Activated CD4-positive, alpha-beta T cell treated with anti-CD3 and anti-CD28 coated beads for 24 hours (primary cell): ENCODE results near the gene FAM200B.
"Not testable (repeated sequence)": the region's sequence is repeated elsewhere in the genome, so short reads cannot be mapped to it uniquely, and the experiment has no call there.

Experiments used
- DNase-seq, 2 donors: peaks; one replicate each; pipeline ENCODE4 v3.0.0-alpha.2; 2020; ENCODE audit warnings: low read depth in 2 of 2

FAM200B gene

DNA sequence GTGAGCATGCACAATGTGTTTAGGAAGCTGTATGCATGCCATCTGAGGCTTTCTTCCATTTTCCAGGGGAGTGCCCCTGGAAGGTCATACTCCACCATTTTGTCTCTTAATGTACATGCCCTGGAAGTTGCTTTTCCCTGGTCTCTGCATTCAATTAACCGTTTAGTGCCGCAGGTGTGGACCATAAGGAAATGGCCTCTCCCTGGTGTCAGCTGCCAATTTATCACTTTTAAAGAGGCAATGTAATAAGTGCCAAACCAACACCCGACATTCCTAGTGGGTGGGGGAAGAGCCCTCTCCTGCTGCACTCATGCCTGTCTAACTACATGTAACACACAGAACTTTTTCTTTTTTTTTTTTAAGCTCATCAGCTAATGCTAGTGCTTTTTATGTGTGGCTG is 14.1 kb downstream of the FAM200B start:
- no peak for DNase-seq

- no peak for DNase-seq
These were observed 15.2 kb downstream of the FAM200B start for GRCh38 chr4:15696866-15697265.

GRCh38 chr4:15702941-15703403 is 21.3 kb downstream of the FAM200B start, which contains the start of gene BST1:
Gene BST1 (plus strand): TSS chr4:15703065. CDS start chr4:15703145, 80 bp downstream.
- peak; percentile 13 to 39 for DNase-seq

DNA sequence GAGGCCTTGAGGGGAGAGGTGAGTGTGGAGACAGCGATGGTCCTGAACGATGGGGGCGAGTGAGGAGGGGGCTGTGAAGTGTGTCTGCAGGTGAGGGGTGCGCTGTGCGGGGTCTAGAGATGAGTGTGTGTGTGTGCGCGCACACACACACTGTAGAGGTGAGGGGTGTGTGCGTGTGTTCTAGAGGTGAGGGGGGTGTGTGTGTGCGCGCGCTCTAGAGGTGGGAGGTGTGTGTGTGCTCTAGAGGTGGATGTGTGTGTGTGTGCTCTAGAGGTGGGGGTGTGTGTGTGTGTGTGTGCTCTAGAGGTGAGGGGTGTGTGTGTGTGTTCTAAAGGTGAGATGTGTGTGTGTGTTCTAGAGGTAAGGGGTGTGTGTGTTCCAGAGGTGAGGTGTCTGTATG is 21.8 kb downstream of the FAM200B start:
- no peak for DNase-seq

DNA sequence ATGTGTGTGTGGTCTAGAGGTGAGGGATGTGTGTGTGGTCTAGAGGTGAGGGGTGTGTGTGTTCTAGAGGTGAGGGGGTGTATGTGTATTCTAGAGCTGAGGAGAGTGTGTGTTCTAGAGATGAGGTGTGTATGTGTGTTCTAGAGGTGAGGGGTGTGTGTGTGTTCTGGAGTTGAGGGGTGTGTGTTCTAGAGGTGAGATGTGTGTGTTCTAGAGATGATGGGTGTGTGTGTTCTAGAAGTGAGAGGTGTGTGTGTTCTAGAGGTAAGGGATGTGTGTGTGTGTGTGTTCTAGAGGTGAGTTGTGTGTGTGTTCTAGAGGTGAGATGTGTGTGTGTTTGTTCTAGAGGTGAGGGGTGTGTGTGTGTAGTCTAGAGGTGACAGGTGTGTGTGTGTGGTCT is 22.5 kb downstream of the FAM200B start:
- DNase-seq: no peak

- no peak for DNase-seq
These were observed 25.2 kb downstream of the FAM200B start for GRCh38 chr4:15706646-15707362.

GRCh38 chr4:15707363-15707715 is 25.7 kb downstream of the FAM200B start:
- DNase-seq: no peak

DNA sequence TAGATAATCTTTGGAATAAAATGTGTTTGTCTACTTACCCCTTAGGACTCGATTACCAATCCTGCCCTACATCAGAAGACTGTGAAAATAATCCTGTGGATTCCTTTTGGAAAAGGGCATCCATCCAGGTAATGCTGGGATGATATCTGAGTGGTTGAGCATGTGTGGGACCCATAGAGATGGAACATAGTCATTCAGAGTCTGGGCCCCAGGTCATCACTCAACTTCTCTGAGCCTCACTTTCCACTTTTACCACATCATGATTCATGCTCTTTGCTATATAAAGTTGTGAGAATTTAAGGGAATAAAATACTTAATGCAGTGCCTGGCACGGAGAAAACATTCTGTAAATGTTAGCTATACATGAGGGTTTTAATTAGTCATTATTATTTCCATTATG is 30.1 kb downstream of the FAM200B start:
- DNase-seq: no peak

GRCh38 chr4:15712214-15712613 is 30.6 kb downstream of the FAM200B start:
- DNase-seq: no peak

GRCh38 chr4:15714141-15714540 is 32.5 kb downstream of the FAM200B start:
- DNase-seq: no peak

DNA sequence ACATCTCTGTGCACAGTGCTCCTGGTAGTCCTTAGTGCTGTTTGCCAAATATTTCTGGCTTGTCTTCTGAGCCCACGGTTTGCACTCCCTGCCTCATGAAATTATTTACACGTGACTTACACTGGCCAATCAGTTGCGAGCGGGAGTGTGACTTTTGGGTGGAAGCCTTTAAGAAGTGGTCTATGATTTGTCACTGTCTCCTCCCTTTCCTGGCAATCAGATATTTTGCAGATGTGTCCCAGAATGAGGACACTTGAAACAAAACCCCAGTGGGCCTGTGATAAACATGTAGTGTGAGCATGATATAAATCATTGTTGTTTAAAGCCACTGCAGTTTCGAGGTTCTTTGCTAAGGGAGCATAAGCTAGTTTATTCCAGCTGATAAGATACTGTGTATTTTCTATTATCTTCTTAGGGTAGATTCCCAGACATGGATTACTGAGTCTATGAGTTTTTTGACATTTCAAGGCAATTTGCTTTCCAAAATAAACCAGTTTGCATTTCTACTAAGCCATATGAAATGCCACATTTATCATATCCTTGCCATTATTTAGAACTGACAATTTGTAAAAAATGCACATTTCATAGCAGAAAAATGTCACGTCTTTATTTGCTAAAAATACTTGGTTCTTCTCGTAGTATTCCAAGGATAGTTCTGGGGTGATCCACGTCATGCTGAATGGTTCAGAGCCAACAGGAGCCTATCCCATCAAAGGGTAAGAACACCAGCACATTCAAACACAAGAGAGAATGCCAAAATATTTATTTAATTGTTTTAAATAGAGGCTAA is 33.2 kb downstream of the FAM200B start:
- no peak for DNase-seq

DNA sequence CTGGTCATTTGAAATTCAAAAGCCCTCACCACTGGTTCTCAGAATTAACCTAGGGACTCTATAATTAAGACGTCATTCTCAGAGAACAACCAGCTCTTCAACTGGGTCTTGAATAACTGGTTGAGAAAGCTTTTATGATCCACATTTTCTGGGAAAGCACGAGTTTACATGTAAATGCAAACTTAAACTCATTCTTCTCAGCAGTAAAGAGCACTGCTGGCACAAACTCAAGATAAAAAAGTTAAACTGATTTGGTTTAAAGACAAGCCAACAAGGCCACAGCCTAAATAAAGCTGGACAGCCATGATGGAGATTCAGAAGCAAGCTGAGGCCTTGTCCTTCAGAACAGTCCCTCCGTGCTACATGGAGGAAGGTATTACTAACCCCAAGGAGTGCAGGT is 34.5 kb downstream of the FAM200B start:
- no peak for DNase-seq

- DNase-seq: no peak
These were observed 35.5 kb downstream of the FAM200B start for GRCh38 chr4:15717086-15717485.

DNA sequence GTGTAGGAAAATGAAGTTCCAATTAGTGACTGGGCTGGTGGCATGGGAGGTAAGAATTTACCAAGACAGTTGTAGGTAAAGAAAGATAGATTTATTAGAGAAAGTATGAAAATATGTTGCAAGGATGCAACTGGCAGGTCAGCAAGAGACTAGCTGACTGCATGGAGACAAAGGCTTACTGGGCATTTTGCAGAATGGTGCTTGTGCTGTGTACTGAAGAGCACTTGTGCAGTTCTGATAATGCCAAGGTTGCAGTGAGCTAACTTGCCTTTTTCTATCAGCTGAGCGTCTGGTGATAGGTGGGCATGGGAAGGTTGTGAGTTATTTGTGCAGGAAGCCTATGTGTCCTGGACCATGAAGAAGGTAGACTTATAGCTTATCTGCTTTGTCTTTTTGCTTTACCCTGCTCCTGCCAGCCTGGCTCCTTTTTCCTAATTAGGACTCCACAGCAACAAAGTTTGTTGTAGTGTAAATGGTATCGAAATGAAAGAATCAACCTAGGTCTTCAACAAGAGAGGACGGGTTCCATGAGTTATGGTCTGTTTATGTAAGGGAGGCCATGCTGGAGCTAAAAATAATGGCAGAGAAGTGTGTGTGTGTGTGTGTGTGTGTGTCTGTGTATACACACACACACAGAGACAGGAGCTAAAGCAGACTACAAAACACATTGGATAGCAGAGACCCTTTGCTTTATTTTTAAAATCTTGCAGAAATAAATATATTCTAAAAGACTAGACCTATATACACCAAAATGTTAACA is 36.2 kb downstream of the FAM200B start:
- DNase-seq: no peak

GRCh38 chr4:15718465-15718864 is 36.8 kb downstream of the FAM200B start:
- DNase-seq: no peak

DNA sequence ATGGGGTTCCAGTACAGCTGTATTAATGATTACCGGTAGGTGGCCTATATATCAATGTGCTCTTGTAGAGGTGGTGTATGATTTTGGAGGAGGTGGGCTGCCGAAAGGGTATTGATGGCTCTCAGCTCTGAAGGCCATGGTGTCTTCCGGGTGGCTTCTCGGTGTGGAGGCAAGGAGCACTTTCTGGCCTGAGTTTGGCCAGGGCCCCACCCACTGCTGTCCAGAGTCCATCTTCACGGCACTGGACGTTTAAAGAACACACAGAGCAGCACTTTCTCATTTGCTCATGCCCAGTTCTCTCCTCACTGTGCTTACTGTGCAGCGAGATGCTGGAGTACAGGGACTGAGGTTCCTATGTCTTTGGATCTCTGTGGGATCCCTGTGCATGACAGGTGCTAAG is 37.3 kb downstream of the FAM200B start:
- DNase-seq: no peak

GRCh38 chr4:15719506-15719905 is 37.9 kb downstream of the FAM200B start:
- no peak for DNase-seq

GRCh38 chr4:15720851-15721250 is 39.2 kb downstream of the FAM200B start:
- DNase-seq: no peak

DNA sequence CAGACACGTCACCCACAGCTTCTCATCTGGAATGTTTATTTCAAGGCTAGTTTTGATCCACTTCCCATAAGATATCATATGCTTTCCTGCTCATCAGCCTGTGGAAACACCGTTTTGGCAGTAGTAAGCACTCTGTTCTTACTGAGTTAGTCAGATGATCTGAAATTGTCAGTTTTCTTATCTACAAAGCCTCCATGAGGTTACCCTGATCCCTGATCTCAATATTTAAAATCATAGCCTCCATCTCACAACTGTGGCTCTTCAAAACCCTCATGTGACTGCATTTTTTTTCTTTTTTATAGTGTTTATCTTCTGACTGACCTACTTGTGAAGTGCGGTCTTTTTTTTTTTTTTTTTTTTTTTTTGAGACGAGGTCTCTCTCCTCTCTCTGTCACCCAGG is 44.0 kb downstream of the FAM200B start:
- DNase-seq: no peak

DNA sequence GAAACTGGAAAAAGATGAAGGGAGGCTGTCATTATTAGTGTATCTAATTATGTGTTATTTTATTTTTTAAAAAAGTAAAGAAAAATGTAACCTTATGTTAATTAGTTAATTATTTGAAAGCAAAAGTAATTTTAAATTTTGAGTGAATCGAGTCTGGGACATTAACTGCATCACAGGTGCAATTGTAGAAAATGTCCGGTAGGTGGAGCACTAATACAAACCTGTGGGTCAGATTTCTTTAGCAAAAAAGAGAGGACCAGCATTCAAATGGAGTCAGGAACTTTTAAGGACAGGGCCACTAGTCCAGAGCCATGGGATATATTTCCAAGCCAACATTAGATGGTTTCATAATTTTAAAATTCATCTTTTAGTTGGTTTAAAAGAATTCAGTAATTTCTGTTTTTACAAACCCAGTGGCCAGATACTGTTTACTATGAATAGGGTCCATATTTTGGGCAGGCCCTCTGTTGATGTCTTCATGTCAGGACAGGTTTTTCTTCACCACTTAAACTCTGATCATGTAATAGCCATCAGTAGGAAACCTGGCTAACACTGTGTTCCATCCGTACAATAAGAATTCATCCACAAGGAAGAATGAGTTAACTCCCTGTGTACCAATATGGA is 48.4 kb downstream of the FAM200B start:
- peak in 1 of 2 donors; percentile 9 for DNase-seq

GRCh38 chr4:15733061-15733460 is 51.4 kb downstream of the FAM200B start:
- DNase-seq: not testable (repeated sequence)

- no peak for DNase-seq
These were observed 53.9 kb downstream of the FAM200B start for GRCh38 chr4:15735536-15735935.
